K562 (cell line): Measurements from ENCODE around the gene CAMK1D. TPM values are rescaled to one million over a fixed set of nuclear protein-coding genes. Genes with fewer than 3 reads are reported as not detected.

Source experiments
- ATAC-seq: fragments of 200-7000 bp; cut with Tn5 transposase; 3 replicates; pipeline ENCODE4 v1.9.1; 2020; ENCODE audit warnings: moderate library complexity
- BruUV-seq: library from RNA; stranded (reverse); fragments of 400-500 nt; replicated peaks from 2 replicates; lab custom pipeline; 2021; lab: Mats Ljungman, UMichigan
- CTCF ChIA-PET: fragments of 300-600 bp; formaldehyde crosslinking; extraction: SDS; loops from one replicate; lab custom pipeline; 2021; ENCODE audit warnings: low intra/inter-chr PET ratio; lab: Yijun Ruan, JAX
- POLR2A ChIA-PET: fragments of 300-600, 350-650 bp; sonication (Branson Sonifier 250); formaldehyde crosslinking; extraction: SDS; loops from one replicate; lab custom pipeline; 2021; ENCODE audit warnings: antibody characterized with exemption, inconsistent platforms; lab: Yijun Ruan, JAX
- DNase-seq, 4 experiments: peaks; one replicate each; pipeline versions ENCODE4 v3.0.0 to v3.0.0-alpha.2; 2011 to 2018; ENCODE audit warnings: low spot score in 3 of 4, mixed read lengths in 3 of 4; ENCODE audit errors: extremely low read depth in 1 of 4
- FAIRE-seq: peaks from 2 replicates; lab custom pipeline; 2011; peaks lifted over from hg19 to GRCh38; lab: Jason Lieb, UNC
- H2AFZ ChIP-seq: 2 replicates; pipeline ENCODE4 v1.6.0; 2011; ENCODE audit warnings: low read depth, low read length, control low read depth, inconsistent platforms
- H3K27ac ChIP-seq: fragments of 200-600 bp; 3 replicates; pipeline ENCODE4 v1.8.0; 2011; ENCODE audit warnings: low read depth, mild to moderate bottlenecking, control low read depth, inconsistent platforms, low read length, moderate library complexity, mixed read lengths; ENCODE audit errors: extremely low read depth
- H3K27me3 ChIP-seq, 2 experiments: fragments of 300-600 bp in 1 of 2; 2 replicates in 1 of 2; 3 replicates in 1 of 2; pipeline versions ENCODE4 v1.6.0 to v1.8.0; 2011; ENCODE audit warnings: inconsistent platforms in 2 of 2, low read length in 2 of 2, mild to moderate bottlenecking in 1 of 2, mixed read lengths in 1 of 2, moderate library complexity in 1 of 2; ENCODE audit not compliant: control insufficient read depth in 2 of 2, insufficient read depth in 2 of 2
- H3K36me3 ChIP-seq: fragments of 300-600 bp; 3 replicates; pipeline ENCODE4 v1.8.0; 2011; ENCODE audit warnings: mild to moderate bottlenecking, low read length, inconsistent platforms; ENCODE audit not compliant: control insufficient read depth, insufficient read depth
- H3K4me1 ChIP-seq, 2 experiments: fragments of 200-600 bp in 1 of 2; replicated peaks in 1 of 2; 2 replicates in 1 of 2; 3 replicates in 1 of 2; pipeline versions ENCODE4 v1.5.1 to v1.8.0; 2011; ENCODE audit warnings: inconsistent platforms in 2 of 2, low read length in 2 of 2, mild to moderate bottlenecking in 1 of 2, mixed read lengths in 1 of 2, moderate library complexity in 1 of 2; ENCODE audit not compliant: control insufficient read depth in 2 of 2, insufficient read depth in 2 of 2
- H3K4me2 ChIP-seq: 2 replicates; pipeline ENCODE4 v1.6.1; 2011; ENCODE audit warnings: low read length, control low read depth, inconsistent platforms, mixed read lengths; ENCODE audit not compliant: insufficient read depth
- H3K4me3 ChIP-seq: fragments of 200-600 bp; sonication (generic), shearing (Covaris generic); 2 replicates; pipeline ENCODE4 v1.5.1; 2016; ENCODE audit warnings: control low read depth, inconsistent platforms
- H3K79me2 ChIP-seq: fragments of 200-600 bp; 3 replicates; pipeline ENCODE4 v1.8.0; 2011; ENCODE audit warnings: low read length, inconsistent platforms; ENCODE audit not compliant: control insufficient read depth, insufficient read depth
- H3K9ac ChIP-seq, 2 experiments: 2 replicates each; pipeline versions ENCODE4 v1.6.0 to v1.6.1; 2011; ENCODE audit warnings: low read depth in 2 of 2, low read length in 2 of 2, control low read depth in 1 of 2, inconsistent platforms in 1 of 2, mild to moderate bottlenecking in 1 of 2, mixed read lengths in 1 of 2; ENCODE audit not compliant: insufficient read depth in 1 of 2
- H3K9me1 ChIP-seq: one replicate; pipeline ENCODE4 v1.6.0; 2011; ENCODE audit warnings: inconsistent platforms, mild to moderate bottlenecking, low read length, moderate library complexity; ENCODE audit not compliant: control insufficient read depth, insufficient read depth
- H3K9me3 ChIP-seq: replicated peaks from 2 replicates; pipeline ENCODE4 v1.5.1; 2011; ENCODE audit warnings: low read depth, low read length, inconsistent platforms; ENCODE audit not compliant: control insufficient read depth, insufficient read depth
- H4K20me1 ChIP-seq: replicated peaks from 2 replicates; pipeline ENCODE4 v1.6.1; 2011; ENCODE audit warnings: low read length, inconsistent platforms, mixed read lengths; ENCODE audit not compliant: control insufficient read depth, insufficient read depth
- HCFC1 ChIP-seq: IDR thresholded peaks from 2 replicates; pipeline ENCODE4 v1.6.1; 2012; ENCODE audit warnings: low read depth, low read length, improper control_type of control experiment
- HMGXB4 ChIP-seq: sonication (generic); formaldehyde crosslinking; IDR thresholded peaks from 2 replicates; pipeline ENCODE4 v1.8.1; 2023; ENCODE audit warnings: mild to moderate bottlenecking, missing genetic modification reagents
- HOMEZ ChIP-seq: fragments of 250-450 bp; sonication (Bioruptor Pico); IDR thresholded peaks from 2 replicates; pipeline ENCODE4 v1.4.0; 2020; ENCODE audit warnings: mild to moderate bottlenecking, moderate library complexity
- MTA2 ChIP-seq: fragments of 450-650 bp; IDR thresholded peaks from 2 replicates; pipeline ENCODE4 v1.6.1; 2016; ENCODE audit warnings: low read depth
- RBM15 ChIP-seq: fragments of 200-400 bp; formaldehyde crosslinking; IDR thresholded peaks from 2 replicates; pipeline ENCODE4 v1.6.1; 2018; ENCODE audit warnings: mild to moderate bottlenecking, low read length, moderate library complexity; ENCODE audit not compliant: insufficient read depth
- SFPQ ChIP-seq: fragments of 200-400 bp; formaldehyde crosslinking; IDR thresholded peaks from 2 replicates; pipeline ENCODE4 v1.6.1; 2017; ENCODE audit warnings: mild to moderate bottlenecking, low read depth, low read length, moderate library complexity
- ZNF23 ChIP-seq: fragments of 250-450 bp; sonication (Bioruptor Pico); IDR thresholded peaks from 2 replicates; pipeline ENCODE4 v1.4.0; 2020; ENCODE audit warnings: mild to moderate bottlenecking
- ZNF449 ChIP-seq: fragments of 250-450 bp; sonication (Bioruptor Pico); IDR thresholded peaks from 2 replicates; pipeline ENCODE4 v1.8.0; 2022; ENCODE audit warnings: moderate library complexity, mild to moderate bottlenecking, inconsistent platforms
- ZNF583 ChIP-seq: fragments of 250-450 bp; sonication (Bioruptor Pico); IDR thresholded peaks from 2 replicates; pipeline ENCODE4 v1.4.0; 2020
- whole genome bisulfite sequencing: fragments of 100-300 bp; shearing (Covaris generic); methylation state at CpG from one replicate; pipeline ENCODE4 v1.1.6; 2016; ENCODE audit warnings: low coverage, mixed read lengths; ENCODE audit not compliant: insufficient coverage; ENCODE audit errors: missing lambda C conversion rate; 5-methylcytosine and 5-hydroxymethylcytosine counted together
- in situ Hi-C: fragments of 300-500 bp; cut with MboI; formaldehyde crosslinking; loops from 4 replicates; pipeline ENCODE4 v1.15.0; 2018; ENCODE audit warnings: inconsistent platforms, mixed read lengths
- intact Hi-C: fragments of 100-400 bp; cut with micrococcal nuclease; formaldehyde crosslinking; loops from 2 replicates; pipeline ENCODE4 v1.14.2; 2022
- polyA plus RNA-seq, 8 experiments: library from polyadenylated mRNA; depleted of rRNA in 4 of 8; stranded (reverse) in 5 of 8; unstranded in 3 of 8; fragments of >200 nt; fragmentation: Nextera tagmentation in 2 of 8; fragmentation: Illumina TruSeq in 1 of 8; extraction: Ambion mirVana in 2 of 8; extraction: Trizol in 1 of 8; gene quantifications; 2 replicates each; pipeline versions ENCODE4 v1.2.1 to v1.2.3, GENCODE V29; 2011 to 2014; ENCODE audit warnings: inconsistent platforms in 1 of 8, missing spikeins in 1 of 8
- total RNA-seq, 7 experiments: library from RNA; depleted of rRNA in 6 of 7; stranded (reverse); fragments of >200 nt in 6 of 7; fragmentation: Illumina TruSeq in 2 of 7; extraction: Trizol in 2 of 7; gene quantifications; 2 replicates each; pipeline versions ENCODE4 v1.2.1 to v1.2.3, GENCODE V29; 2011 to 2021; ENCODE audit warnings: low replicate concordance in 1 of 7

Gene CAMK1D
- total and polyA plus RNA-seq, 9 of the 15 experiments (the other 6 are each of a cell fraction or from before 2014, with no cell fraction given) = 0.12 to 0.24 (median 0.20) TPM; not detected in 5

GRCh38 chr10:12772797-12773587 is 423.6 kb downstream of the CAMK1D start:
- ChIA-PET POLR2A (no interaction called here), CTCF (no interaction called here)
- no peaks in the 10 kb centered on the region for H4K20me1 ChIP-seq
- H3K4me3 ChIP-seq = no peak overlapping the region
- intact Hi-C loops = no loop called here
- H3K36me3 ChIP-seq = no peaks in the 10 kb centered on the region
- H3K4me1 ChIP-seq = no peaks in the 10 kb centered on the region
- no TSS peak for BruUV-seq
- H2AFZ ChIP-seq = no peak overlapping the region
- FAIRE-seq (no peak), DNase-seq (no peak), ATAC-seq (no peak)
- no peaks in the 10 kb centered on the region for H3K79me2 ChIP-seq
- in situ Hi-C loops = no loop called here
- under 1% methylated on average over 8 of the region's 8 CpGs for WGBS
- H3K27ac ChIP-seq = no peak overlapping the region
- no peaks in the 10 kb centered on the region for H3K9me3 ChIP-seq
- no peak overlapping the region for H3K4me2 ChIP-seq
- H3K27me3 ChIP-seq = peaks cover 0 to 27% of the 10 kb centered on the region in 2 experiments; a peak in 2 of 5 replicates
- no peaks in the 10 kb centered on the region for H3K9me1 ChIP-seq
- no peak overlapping the region for H3K9ac ChIP-seq
- TF ChIP-seq SFPQ (no peak), HOMEZ (no peak), HCFC1 (no peak), RBM15 (no peak), MTA2 (no peak), HMGXB4 (CRISPR knock-in tag) (no peak), ZNF449 (no peak), ZNF583 (no peak), ZNF23 (CRISPR knock-in tag) (no peak)
